Adrenal gland (tissue), 5 donors: Measurements from ENCODE around the gene ARMC9.

Experiments used
- POLR2A ChIP-seq, 2 donors: fragments of 450-650 bp; IDR thresholded peaks; one replicate each; pipeline ENCODE4 v1.6.1; 2017; ENCODE audit warnings: antibody characterized with exemption in 2 of 2, mild to moderate bottlenecking in 2 of 2, moderate library complexity in 1 of 2
- TF ChIP-seq, protein P1 (sequence below), 6 experiments: fragments of 450-650 bp in 4 of 6; fragments of 200-600 bp in 2 of 6; sonication (generic) in 1 of 6; IDR thresholded peaks; 1 replicate in 5 of 6; 2 replicates in 1 of 6; pipeline versions ENCODE4 v1.5.1 to v1.8.0; 2016 to 2021; ENCODE audit warnings: antibody characterized with exemption in 6 of 6, mild to moderate bottlenecking in 2 of 6, moderate library complexity in 1 of 6
- donor health status: DM: no; HTN: no; CAD: no.

DNA sequence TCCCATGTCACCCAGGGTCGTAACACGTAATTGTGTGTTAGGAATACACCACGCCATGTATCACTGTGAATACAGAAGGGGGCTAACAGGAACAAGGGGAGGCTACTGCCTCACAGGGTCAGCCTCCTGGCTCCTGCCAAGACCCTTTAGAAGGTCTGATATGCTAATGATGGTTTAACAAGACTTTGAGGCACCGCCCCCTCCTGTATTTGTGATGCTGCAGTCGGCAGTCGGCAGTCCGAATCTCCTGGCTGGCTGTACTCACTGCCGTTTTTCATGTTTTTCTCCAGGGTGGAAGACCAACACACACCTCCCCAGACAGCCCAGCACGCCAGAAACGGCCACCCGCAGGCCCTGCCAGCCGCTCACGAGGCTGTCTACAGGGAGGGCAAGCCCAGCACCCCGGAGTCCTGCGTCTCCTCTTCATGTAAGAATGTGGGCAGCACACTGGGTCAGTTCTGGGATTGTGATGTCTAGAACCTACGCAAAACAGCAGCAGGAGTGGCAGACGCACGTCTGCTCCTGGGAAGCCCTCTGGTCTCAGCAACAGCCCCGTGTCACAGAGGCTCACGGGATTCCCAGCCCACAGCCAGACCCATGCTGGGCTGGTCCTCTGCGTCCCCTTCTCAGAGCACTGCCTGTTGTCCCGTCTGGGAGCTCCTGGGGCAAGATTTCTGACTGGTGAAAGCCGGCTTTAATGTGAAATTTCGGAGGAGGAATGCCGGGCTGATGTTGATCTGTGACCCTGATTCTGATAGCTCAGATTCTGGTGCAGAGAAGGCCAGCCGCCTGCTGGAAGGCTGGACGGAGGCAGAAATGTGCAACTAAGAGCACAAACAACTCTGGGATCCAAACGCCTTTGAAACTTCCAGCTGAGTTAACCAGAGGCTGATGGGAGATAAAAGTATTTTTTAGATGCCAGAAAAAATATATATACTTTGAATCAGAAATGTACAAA lies 157.4 kb downstream of the ARMC9 start:
- TF ChIP-seq, protein P1, sequence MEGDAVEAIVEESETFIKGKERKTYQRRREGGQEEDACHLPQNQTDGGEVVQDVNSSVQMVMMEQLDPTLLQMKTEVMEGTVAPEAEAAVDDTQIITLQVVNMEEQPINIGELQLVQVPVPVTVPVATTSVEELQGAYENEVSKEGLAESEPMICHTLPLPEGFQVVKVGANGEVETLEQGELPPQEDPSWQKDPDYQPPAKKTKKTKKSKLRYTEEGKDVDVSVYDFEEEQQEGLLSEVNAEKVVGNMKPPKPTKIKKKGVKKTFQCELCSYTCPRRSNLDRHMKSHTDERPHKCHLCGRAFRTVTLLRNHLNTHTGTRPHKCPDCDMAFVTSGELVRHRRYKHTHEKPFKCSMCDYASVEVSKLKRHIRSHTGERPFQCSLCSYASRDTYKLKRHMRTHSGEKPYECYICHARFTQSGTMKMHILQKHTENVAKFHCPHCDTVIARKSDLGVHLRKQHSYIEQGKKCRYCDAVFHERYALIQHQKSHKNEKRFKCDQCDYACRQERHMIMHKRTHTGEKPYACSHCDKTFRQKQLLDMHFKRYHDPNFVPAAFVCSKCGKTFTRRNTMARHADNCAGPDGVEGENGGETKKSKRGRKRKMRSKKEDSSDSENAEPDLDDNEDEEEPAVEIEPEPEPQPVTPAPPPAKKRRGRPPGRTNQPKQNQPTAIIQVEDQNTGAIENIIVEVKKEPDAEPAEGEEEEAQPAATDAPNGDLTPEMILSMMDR (IDR thresholded peaks at IDR 0.05): no peak
- no peak for TF ChIP-seq POLR2A (IDR thresholded peaks at IDR 0.05)
